GM10266 (cell line): ENCODE results near the gene WNT1.

Source experiments
- DNase-seq: peaks from one replicate; pipeline ENCODE4 v3.0.0; 2012; ENCODE audit errors: extremely low spot score
- TF ChIP-seq, protein P1 (sequence below): IDR thresholded peaks from 2 replicates; pipeline ENCODE4 v1.5.1; 2012; ENCODE audit warnings: mild to moderate bottlenecking, low read depth; ENCODE audit not compliant: control insufficient read depth, insufficient read depth; ENCODE audit errors: missing control alignments

Gene WNT1

GRCh38 chr12:49010092-49010668 lies 32.1 kb downstream of the WNT1 start:
- TF ChIP-seq, protein P1, sequence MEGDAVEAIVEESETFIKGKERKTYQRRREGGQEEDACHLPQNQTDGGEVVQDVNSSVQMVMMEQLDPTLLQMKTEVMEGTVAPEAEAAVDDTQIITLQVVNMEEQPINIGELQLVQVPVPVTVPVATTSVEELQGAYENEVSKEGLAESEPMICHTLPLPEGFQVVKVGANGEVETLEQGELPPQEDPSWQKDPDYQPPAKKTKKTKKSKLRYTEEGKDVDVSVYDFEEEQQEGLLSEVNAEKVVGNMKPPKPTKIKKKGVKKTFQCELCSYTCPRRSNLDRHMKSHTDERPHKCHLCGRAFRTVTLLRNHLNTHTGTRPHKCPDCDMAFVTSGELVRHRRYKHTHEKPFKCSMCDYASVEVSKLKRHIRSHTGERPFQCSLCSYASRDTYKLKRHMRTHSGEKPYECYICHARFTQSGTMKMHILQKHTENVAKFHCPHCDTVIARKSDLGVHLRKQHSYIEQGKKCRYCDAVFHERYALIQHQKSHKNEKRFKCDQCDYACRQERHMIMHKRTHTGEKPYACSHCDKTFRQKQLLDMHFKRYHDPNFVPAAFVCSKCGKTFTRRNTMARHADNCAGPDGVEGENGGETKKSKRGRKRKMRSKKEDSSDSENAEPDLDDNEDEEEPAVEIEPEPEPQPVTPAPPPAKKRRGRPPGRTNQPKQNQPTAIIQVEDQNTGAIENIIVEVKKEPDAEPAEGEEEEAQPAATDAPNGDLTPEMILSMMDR = no peak
- DNase-seq = no peak

DNA sequence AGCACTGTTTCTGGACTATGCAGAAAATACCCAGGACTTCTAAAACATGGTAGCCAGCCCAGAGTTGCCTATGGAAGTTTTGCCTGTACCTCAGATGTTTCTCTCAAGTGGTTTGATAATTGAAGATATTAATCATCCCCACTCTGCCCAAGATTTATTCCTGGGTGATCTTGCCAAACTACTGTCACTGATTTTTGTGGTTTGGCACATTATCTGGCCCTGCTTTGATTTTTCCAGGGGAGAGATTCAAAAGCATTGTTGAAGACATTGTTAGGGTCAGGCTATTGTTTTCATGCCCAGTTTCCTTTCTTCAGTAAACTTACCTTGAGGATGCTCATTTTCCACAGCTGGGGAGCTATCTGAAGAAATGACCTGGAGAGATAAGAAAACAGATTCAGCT lies 34.6 kb downstream of the WNT1 start:
- DNase-seq = no peak
- TF ChIP-seq, protein P1 = no peak

- DNase-seq = no peak
- TF ChIP-seq, protein P1 = no peak
Measured at GRCh38 chr12:49013428-49013827, 35.3 kb downstream of the WNT1 start.

DNA sequence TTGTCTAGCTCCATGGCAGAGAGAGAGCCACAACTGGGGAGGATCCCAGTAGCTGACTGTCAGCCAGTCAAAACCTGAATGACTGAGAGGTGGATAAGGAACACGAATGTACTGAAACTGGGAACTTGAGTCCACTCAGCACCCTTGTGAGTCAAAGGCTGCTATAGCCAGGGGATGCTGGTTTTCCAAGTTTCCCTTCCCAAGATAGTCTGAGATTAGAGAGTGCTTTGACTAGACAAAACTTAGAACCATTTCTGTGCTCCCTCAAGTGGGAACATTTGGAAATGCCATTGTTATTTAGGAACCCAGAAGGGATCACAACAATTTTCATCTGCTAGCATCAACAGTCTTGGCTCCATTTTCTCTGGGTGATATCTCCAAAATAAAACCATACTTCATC lies 36.4 kb downstream of the WNT1 start:
- TF ChIP-seq, protein P1 = peak; percentile 2
- DNase-seq = no peak

GRCh38 chr12:49015196-49015595 lies 37.1 kb downstream of the WNT1 start:
- DNase-seq = no peak
- TF ChIP-seq, protein P1 = no peak

GRCh38 chr12:49017891-49018260 lies 39.8 kb downstream of the WNT1 start:
- no peak for DNase-seq
- TF ChIP-seq, protein P1 = no peak

GRCh38 chr12:49018261-49019119 lies 40.4 kb downstream of the WNT1 start, which contains the start of gene PRKAG1:
Gene PRKAG1, minus strand, starts transcription at chr12:49018776. Its CDS starts 36 bp downstream, at chr12:49018740.
- TF ChIP-seq, protein P1 = peak; percentile 69
- DNase-seq = peak; percentile 97
